Stimulated activated naive B cell treated with anti-CD40 and anti-IgM and Interleukin-4, amounts not matched to agents 10 μg/mL and 1 μg/mL and 100 μg/mL, for 72 hours (primary cell): ENCODE measurements around the gene TAL1.

Source experiments
- ATAC-seq, 2 donors: fragments of 150-1000 bp; cut with Tn5 transposase; replicated peaks; 2 replicates each; pipeline ENCODE4 v1.10.0; 2021; ENCODE audit warnings: moderate library complexity in 1 of 2
- DNase-seq: peaks from one replicate; pipeline ENCODE4 v3.0.0; 2021
- H3K27ac Mint-ChIP-seq: one replicate; pipeline ENCODE4 v1.8.0; 2022; ENCODE audit warnings: mild to moderate bottlenecking, mixed read lengths
- H3K27me3 Mint-ChIP-seq, 2 donors: one replicate each; pipeline ENCODE4 v1.8.0; 2022; ENCODE audit warnings: mixed read lengths in 2 of 2
- H3K36me3 Mint-ChIP-seq, 2 donors: one replicate each; pipeline ENCODE4 v1.8.0; 2022; ENCODE audit warnings: mixed read lengths in 2 of 2, mild to moderate bottlenecking in 1 of 2
- H3K4me1 Mint-ChIP-seq, 2 donors: one replicate each; pipeline ENCODE4 v1.8.0; 2022; ENCODE audit warnings: mixed read lengths in 2 of 2, mild to moderate bottlenecking in 1 of 2
- H3K4me3 Mint-ChIP-seq, 2 donors: one replicate each; pipeline ENCODE4 v1.8.0; 2022; ENCODE audit warnings: mild to moderate bottlenecking in 2 of 2, mixed read lengths in 2 of 2, moderate library complexity in 1 of 2
- H3K9me3 Mint-ChIP-seq, 2 donors: one replicate each; pipeline ENCODE4 v1.8.0; 2022; ENCODE audit warnings: mixed read lengths in 2 of 2, mild to moderate bottlenecking in 1 of 2

The TAL1 gene

DNA sequence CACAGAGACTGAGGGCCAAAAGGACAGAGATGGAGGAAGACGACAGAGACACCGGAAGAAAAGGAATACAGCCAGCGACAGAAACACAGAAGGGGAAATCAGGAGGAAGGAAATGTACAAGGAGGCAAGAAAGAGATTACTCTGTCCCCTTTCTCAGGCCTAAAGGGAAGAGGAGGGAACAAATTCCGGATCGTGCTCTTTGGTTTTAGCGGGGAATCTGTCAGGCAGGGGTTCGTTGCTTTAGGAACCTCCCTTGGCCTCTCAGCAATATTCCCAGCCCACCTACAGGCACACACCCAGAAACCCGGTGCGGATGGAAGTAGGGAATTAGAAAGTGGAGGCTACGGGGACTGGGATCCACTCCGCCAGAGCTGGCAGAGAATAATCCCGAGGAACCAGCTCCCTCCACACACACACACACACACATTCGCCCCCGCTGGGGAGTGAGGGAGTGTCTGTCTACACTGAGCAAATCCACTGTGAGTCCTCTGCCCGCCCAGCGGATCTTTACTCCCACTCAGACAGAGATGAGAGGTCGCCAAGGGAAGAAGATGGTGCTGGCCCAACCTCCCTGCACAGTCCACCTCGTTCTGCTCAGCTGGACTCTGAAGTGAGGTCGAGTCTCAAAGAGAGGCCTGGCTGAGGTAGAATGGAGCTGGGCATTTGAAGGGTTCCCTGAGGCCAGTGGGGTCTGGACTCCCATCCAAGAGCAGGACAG is 5.7 kb downstream of the TAL1 start:
- Mint-ChIP-seq H3K4me3 (peak overlapping the region in 1 of 2 donors; percentile 38), H3K36me3 (peaks cover 0 to under 1% of the 10 kb centered on the region in 2 donors), H3K27ac (no peak overlapping the region), H3K27me3 (peaks cover 53 to 64% of the 10 kb centered on the region in 2 donors), H3K9me3 (no peaks in the 10 kb centered on the region), H3K4me1 (peaks cover 14 to 24% of the 10 kb centered on the region in 2 donors)
- no peak for DNase-seq
- no peak for ATAC-seq

DNA sequence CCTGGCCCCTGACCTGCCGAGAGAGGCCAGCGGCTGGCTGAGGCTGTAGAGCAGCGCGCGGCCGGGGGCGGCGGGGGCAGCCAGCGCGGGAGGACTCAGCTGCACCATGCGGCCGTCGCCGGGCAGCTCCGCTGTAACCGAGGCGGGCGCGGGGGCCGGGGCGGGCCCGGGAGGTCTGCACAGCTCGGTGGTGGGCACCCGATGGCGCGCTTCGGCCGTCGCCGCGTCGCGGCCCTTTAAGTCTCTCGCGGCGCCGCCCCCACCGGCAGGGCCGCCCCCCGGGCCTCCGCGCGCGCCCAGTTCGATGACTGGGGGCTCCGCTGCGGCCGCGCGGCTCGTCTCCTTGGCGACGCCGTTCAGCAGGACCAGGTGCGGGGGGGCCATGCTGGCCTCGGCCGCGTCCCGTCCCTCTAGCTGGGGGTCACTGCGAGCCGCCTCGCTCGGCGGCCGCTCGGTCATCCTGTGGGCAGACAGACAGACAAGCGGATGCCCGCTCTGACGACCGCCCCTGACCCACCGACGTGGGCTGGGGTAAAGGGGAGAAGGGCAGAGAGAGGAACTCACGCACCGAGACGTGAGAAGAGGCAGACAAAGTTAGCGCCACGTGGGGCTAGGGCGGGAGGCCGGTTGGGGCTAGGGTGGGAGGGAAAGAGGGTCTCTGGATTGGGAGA is 6.5 kb downstream of the TAL1 start:
- DNase-seq: no peak
- no peaks in the 10 kb centered on the region for H3K36me3 Mint-ChIP-seq
- peaks cover 48 to 63% of the 10 kb centered on the region in 2 donors for H3K27me3 Mint-ChIP-seq
- peak overlapping the region; percentile 37 to 38 for H3K4me3 Mint-ChIP-seq
- peaks cover 13 to 16% of the 10 kb centered on the region in 2 donors for H3K4me1 Mint-ChIP-seq
- peak; percentile 15 to 27 for ATAC-seq
- no peak overlapping the region for H3K27ac Mint-ChIP-seq
- peaks cover 0 to 1% of the 10 kb centered on the region in 2 donors for H3K9me3 Mint-ChIP-seq

DNA sequence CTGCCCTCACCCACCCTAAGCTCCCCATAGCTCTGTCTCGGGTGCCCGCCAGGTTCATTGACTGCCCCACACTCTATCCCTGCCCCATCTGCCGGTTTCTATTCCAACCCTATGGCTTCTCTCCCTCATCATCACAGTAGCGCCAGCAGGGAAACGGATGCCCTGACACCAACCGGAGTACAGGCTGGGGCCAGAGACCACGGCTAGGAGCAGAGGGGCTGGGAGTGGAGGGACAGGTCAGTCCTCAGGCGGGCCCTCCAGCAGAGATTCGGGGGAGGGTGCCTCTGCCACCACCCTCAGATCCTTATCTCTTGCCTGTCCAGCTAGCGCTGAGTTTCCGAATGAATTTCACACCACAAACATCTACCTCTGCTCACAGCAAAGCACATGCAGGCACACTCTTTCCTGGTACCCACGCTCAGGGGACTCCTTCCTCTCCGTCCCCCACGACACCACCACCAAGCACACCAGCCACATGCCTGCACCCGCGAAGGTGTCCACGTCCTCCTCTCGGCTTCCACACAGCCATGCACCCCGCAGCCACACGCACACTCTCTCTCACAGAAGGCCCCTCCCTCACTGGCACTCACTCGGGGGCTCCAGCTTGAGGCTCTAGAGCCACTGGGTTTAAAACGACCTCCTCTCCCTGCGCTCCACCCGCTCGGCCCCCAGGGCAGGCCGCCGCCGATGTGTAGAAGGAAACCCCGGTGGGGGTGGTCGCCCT is 7.2 kb downstream of the TAL1 start:
- no peak overlapping the region for H3K4me3 Mint-ChIP-seq
- H3K36me3 Mint-ChIP-seq: no peaks in the 10 kb centered on the region
- peaks cover 6 to 9% of the 10 kb centered on the region in 2 donors for H3K4me1 Mint-ChIP-seq
- no peak for DNase-seq
- H3K27me3 Mint-ChIP-seq: peaks cover 41 to 62% of the 10 kb centered on the region in 2 donors
- ATAC-seq: peak in 1 of 2 donors; percentile 12
- H3K27ac Mint-ChIP-seq: no peak overlapping the region
- peaks cover 0 to 1% of the 10 kb centered on the region in 2 donors for H3K9me3 Mint-ChIP-seq

DNA sequence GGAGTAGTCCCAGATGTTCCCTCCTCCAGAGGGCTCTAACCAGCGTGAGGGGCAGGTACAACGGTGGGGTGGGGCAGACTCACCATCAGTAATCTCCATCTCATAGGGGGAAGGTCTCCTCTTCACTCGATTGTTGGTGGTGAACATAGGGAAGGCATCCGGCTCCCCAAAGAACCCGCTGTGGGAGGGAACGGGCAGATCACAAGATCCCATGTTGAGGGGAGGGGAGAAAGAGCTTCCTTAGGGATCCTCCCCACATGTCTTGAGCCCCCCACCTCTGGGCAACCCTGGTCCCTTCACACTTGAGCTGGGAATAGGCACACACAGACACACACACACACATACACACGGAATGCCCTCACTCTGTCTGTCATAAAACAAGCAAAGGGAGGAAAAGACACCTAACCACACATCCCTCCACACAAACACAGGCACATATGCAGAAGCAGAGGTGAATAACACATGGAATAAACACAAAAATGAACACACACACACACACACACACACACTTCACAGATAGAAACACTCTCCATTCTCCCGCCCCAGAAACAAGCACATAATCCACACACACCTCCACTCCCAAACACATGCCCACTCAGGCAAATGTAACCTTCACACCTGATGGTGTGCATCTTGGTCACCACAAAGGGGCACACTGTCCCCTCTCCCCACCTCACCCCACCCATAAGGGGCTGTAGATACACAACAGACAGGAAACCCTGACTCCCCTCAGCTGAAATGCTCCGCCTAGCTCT is 7.9 kb downstream of the TAL1 start:
- H3K4me3 Mint-ChIP-seq: no peak overlapping the region
- no peaks in the 10 kb centered on the region for H3K36me3 Mint-ChIP-seq
- DNase-seq (no peak), ATAC-seq (no peak)
- H3K4me1 Mint-ChIP-seq: peaks cover 2 to 3% of the 10 kb centered on the region in 2 donors
- peaks cover 0 to 1% of the 10 kb centered on the region in 2 donors for H3K9me3 Mint-ChIP-seq
- no peak overlapping the region for H3K27ac Mint-ChIP-seq
- H3K27me3 Mint-ChIP-seq: peaks cover 34 to 55% of the 10 kb centered on the region in 2 donors

DNA sequence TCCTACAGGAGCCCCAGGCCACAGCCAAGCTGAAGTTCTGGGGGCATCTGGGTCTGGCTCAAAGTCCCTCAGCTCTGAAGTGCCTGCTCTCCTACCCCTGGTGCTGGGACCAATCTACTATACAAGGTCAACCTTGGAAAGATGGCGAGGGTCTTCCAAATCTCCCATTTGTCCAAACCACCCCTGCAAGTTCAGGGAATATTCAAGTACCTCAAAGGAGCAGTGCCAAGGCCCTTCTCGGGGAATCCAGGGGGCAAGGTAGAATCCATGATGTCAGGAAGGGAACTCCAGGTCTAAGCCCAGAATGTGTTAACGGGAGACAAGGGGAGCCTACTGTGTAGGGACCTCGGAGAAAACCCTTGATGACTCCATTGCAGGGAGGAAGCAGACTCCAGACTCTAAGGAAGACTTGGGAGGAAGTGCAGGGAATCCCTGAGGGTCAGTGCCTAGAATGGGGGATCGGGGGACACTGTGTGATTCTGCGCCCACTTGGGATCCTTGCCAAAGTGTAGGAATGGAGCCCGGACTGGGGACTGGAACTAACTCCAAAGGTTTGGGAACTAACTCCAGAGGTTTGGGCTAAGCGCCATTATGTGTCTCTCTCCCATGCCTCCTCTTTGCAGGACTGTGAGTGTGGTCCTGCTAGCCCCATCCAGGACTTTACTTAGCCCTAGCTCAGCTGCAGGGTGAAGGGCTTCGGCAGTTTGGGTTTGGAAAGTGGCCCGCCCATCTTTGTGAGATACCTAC is 8.7 kb downstream of the TAL1 start:
- H3K9me3 Mint-ChIP-seq: peaks cover 0 to 1% of the 10 kb centered on the region in 2 donors
- H3K4me3 Mint-ChIP-seq: no peak overlapping the region
- H3K36me3 Mint-ChIP-seq: no peaks in the 10 kb centered on the region
- H3K4me1 Mint-ChIP-seq: peaks cover 0 to 2% of the 10 kb centered on the region in 2 donors
- peaks cover 30 to 48% of the 10 kb centered on the region in 2 donors for H3K27me3 Mint-ChIP-seq
- H3K27ac Mint-ChIP-seq: no peak overlapping the region
- no peak for DNase-seq
- no peak for ATAC-seq

DNA sequence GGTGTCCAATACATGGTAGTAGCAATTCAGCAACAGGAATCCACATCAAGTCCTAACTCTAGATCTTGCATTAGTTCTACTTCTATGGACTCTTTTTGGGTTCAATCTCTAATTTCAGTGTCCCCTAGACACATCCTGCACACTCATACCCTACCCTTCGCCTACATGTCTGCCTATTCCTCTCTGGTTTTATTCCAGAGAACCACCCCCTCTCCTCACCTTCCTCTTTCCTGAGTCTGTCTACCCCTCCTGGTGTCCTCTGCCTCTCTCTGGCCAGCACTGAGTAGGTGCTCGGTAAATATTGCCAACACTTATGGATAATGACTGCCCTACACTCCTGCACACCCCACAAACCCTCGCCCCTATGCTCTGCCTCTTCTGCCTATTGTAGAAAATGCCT is 9.5 kb downstream of the TAL1 start:
- no peak for ATAC-seq
- H3K4me3 Mint-ChIP-seq: no peak overlapping the region
- H3K27me3 Mint-ChIP-seq: peaks cover 22 to 39% of the 10 kb centered on the region in 2 donors
- DNase-seq: no peak
- H3K27ac Mint-ChIP-seq: no peak overlapping the region
- peaks cover 0 to 1% of the 10 kb centered on the region in 2 donors for H3K9me3 Mint-ChIP-seq
- H3K4me1 Mint-ChIP-seq: peaks cover 0 to 2% of the 10 kb centered on the region in 2 donors
- H3K36me3 Mint-ChIP-seq: no peaks in the 10 kb centered on the region

DNA sequence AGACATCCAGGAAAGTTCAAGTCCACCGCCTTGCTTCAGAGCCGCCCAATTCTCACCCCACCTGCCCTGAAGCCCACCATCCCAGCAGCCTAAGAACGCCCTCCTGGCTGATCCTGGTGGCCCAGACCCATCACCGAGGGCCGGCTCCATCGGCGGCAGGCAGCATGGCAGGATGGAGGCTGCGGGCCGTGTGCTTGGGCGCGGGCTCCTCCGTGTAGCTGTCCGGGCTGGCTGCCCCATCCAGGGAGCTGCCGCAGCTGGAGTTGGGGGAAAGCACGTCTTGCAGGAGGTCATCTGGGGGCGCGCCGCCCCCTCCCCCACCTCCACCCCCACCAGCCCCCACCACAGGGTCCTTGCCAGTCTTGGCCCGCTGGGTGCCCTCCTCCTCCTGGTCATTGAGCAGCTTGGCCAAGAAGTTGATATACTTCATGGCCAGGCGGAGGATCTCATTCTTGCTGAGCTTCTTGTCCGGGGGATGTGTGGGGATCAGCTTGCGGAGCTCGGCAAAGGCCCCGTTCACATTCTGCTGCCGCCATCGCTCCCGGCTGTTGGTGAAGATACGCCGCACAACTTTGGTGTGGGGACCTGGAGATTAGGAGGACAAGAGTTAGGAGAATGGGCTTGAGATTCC is 12.3 kb downstream of the TAL1 start:
- Mint-ChIP-seq H3K4me1 (no peaks in the 10 kb centered on the region), H3K27ac (no peak overlapping the region), H3K36me3 (no peaks in the 10 kb centered on the region), H3K9me3 (peaks cover 0 to 1% of the 10 kb centered on the region in 2 donors), H3K27me3 (peaks cover 6 to 19% of the 10 kb centered on the region in 2 donors), H3K4me3 (no peak overlapping the region)
- no peak for ATAC-seq
- DNase-seq: no peak

DNA sequence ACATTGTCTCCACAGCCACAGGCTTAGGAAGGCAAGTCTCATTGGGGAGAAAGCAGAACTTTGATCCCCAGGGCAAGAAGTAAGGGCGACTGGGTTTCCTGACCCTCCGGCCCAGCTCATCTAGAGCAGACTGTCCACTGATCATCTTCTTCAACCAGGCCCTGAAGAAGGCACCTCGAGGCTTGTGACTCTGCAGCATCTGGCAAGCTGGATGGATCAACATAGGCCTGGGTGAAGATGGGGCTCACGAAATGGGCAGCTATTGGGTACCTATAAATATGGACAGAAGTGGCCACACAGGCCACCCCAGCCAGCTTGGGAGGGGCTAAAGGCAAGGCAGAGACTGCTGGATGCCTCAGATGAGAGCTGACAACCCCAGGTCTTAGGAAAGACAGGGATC is 13.0 kb downstream of the TAL1 start:
- H3K9me3 Mint-ChIP-seq: peaks cover 0 to 1% of the 10 kb centered on the region in 2 donors
- no peak for ATAC-seq

DNA sequence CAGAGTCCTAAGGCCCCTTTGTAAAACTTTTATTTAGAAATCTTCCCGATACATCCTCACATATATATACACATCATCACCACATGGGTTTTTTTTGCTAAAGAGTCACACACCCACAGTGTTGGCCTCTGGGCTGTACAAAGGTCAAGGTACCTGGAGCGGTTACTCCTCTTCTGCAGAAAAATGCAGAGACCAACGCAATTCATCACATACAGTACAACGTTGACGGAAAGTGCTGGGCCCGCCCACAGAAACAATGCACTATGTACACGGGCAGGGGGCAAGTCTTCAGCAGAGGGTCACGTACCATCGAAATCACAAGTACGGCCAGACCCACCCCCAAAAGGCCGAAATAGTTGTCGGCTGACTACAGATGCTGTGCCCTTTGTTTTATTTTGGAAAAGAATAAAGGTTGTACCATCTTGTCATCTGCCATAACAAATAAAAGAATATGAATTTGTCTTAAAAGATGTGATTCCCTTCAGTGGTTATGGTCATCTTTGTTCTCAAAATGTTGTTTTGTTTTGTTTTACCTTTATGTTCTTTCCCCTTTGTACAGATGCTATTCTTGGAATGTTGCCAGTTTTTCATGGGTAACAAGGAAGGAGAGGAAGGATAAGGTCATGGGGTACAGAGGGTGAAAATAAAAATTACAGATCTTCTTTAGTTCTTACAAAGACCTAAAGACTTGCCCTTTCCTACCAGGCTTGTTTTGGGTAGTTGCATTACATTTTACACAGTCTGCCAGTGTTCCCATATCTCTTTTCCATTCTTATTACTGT is 15.6 kb downstream of the TAL1 start:
- DNase-seq (no peak), ATAC-seq (no peak)
- no peak overlapping the region for H3K27ac Mint-ChIP-seq
- peaks cover under 1 to 13% of the 10 kb centered on the region in 2 donors for H3K27me3 Mint-ChIP-seq
- H3K4me1 Mint-ChIP-seq: peaks cover 0 to 6% of the 10 kb centered on the region in 2 donors
- no peaks in the 10 kb centered on the region for H3K36me3 Mint-ChIP-seq
- H3K9me3 Mint-ChIP-seq: peaks cover 0 to 1% of the 10 kb centered on the region in 2 donors
- no peak overlapping the region for H3K4me3 Mint-ChIP-seq

More for the DNA sequence above, 13.0 kb downstream of the TAL1 start:
- H3K27me3 Mint-ChIP-seq: peaks cover 6 to 19% of the 10 kb centered on the region in 2 donors
- no peak overlapping the region for H3K4me3 Mint-ChIP-seq
- H3K4me1 Mint-ChIP-seq: no peaks in the 10 kb centered on the region
- H3K27ac Mint-ChIP-seq: no peak overlapping the region
- no peak for DNase-seq
- no peaks in the 10 kb centered on the region for H3K36me3 Mint-ChIP-seq

DNA sequence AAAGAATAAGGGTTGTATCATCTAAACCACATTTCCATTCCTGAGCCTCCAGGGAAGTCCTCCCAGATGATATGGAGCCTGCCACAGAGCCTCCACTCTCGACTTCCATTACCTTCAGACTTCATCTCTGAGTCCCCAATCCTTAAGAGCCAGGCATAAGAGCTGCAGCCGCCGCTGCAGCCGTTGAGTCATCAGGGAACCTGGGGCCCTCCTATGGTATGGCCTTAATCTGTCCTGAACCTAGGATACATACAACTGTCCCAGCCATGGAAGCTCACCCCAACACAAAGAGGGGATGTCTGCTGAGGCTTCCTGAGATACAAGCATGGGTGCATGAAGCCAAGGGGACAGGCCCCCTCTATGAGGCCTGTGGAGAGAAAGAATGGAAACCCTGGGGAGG is 16.3 kb downstream of the TAL1 start:
- H3K27me3 Mint-ChIP-seq: peaks cover 0 to 8% of the 10 kb centered on the region in 2 donors
- peaks cover 0 to 6% of the 10 kb centered on the region in 2 donors for H3K4me1 Mint-ChIP-seq
- H3K9me3 Mint-ChIP-seq: peaks cover 0 to under 1% of the 10 kb centered on the region in 2 donors
- no peak overlapping the region for H3K4me3 Mint-ChIP-seq
- DNase-seq: no peak
- ATAC-seq: no peak
- H3K27ac Mint-ChIP-seq: no peak overlapping the region
- no peaks in the 10 kb centered on the region for H3K36me3 Mint-ChIP-seq

DNA sequence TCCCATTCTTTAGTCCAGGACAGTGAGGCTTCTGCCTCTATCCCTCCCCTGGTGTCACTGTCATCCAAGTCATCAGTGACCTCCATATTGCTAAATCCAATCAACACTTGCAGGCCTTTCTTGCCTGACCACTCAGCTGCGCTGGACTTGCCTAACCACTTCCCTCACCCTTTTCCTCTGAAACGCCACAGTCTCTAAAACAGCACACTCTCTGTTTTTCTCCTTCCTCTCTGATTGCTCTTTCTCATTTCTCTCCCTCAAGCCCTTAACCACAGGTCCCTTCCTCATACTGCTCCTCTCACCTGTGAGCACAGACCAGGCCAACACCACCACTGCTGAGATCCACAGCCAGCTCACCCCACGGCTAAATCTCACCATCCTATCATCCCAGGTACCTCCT is 17.5 kb downstream of the TAL1 start:
- Mint-ChIP-seq H3K9me3 (no peaks in the 10 kb centered on the region), H3K4me1 (peaks cover 0 to 6% of the 10 kb centered on the region in 2 donors), H3K36me3 (no peaks in the 10 kb centered on the region), H3K4me3 (no peak overlapping the region), H3K27me3 (peaks cover 0 to 3% of the 10 kb centered on the region in 2 donors), H3K27ac (no peak overlapping the region)
- DNase-seq: no peak
- no peak for ATAC-seq

DNA sequence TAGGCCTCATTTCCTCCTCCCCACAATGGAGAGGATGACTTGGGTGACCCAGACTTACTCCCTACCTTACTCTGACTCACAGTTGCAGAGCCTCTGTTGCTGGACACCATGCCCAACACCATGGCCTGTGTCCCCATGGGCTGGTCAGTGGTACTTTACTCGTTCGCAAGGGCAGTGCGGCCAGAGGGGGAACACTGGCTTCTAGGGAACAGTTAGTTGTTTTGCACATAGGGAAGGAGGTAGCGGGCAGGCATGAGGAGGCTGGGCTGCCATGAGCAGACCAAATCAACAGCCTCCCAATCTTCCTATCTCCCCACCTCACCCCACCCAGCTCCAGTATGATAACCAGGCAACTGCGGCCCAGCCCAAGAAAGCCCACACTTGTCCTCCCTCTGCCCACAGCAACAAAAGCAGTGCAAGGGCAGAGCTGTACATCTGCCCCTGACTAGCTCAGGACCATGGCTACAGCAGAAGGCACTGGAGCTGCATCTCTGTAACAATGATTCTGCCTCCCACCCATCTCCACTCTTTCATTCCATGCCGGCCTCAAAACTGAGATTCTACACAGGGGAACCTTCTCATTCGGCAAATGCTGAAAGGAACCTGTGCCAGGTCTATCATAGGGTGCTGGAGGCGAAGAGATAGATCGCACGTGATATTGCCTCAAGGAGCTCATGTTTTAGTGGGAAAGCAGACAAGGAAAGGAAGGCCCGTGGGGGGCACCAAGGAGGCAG is 18.6 kb downstream of the TAL1 start:
- DNase-seq (no peak), ATAC-seq (no peak)
- no peak overlapping the region for H3K4me3 Mint-ChIP-seq
- peaks cover 8 to 10% of the 10 kb centered on the region in 2 donors for H3K27me3 Mint-ChIP-seq
- no peaks in the 10 kb centered on the region for H3K36me3 Mint-ChIP-seq
- no peaks in the 10 kb centered on the region for H3K9me3 Mint-ChIP-seq
- peaks cover 0 to 6% of the 10 kb centered on the region in 2 donors for H3K4me1 Mint-ChIP-seq
- H3K27ac Mint-ChIP-seq: no peak overlapping the region
